DND-41 (cell line): ENCODE results near the gene AICDA.
"Not testable (repeated sequence)": the region's sequence is repeated elsewhere in the genome, so short reads cannot be mapped to it uniquely, and the experiment has no call there.

Experiments
- ATAC-seq: fragments of 200-7000 bp; cut with Tn5 transposase; 3 replicates; pipeline ENCODE4 v1.9.1; 2021; ENCODE audit warnings: low read depth; ENCODE audit not compliant: insufficient read depth
- DNase-seq: peaks from one replicate; pipeline ENCODE4 v3.0.0-alpha.2; 2020
- H2AFZ ChIP-seq: 2 replicates; pipeline ENCODE4 v1.6.0; 2012; ENCODE audit warnings: low read depth, low read length
- H3K27ac ChIP-seq: 2 replicates; pipeline ENCODE4 v1.5.1; 2012; ENCODE audit warnings: low read length, inconsistent platforms
- H3K27me3 ChIP-seq: fragments of 200-600 bp; sonication (generic); 2 replicates; pipeline ENCODE4 v1.6.0; 2012; ENCODE audit warnings: low read length, mild to moderate bottlenecking, inconsistent platforms; ENCODE audit not compliant: insufficient read depth, poor library complexity
- H3K36me3 ChIP-seq: 2 replicates; pipeline ENCODE4 v1.5.1; 2012; ENCODE audit warnings: low read length, inconsistent platforms; ENCODE audit not compliant: insufficient read depth
- H3K4me1 ChIP-seq: 2 replicates; pipeline ENCODE4 v1.5.1; 2012; ENCODE audit warnings: mild to moderate bottlenecking, low read length; ENCODE audit not compliant: insufficient read depth
- H3K4me2 ChIP-seq: 2 replicates; pipeline ENCODE4 v1.6.0; 2012; ENCODE audit warnings: mild to moderate bottlenecking, moderate library complexity, low read length, inconsistent platforms; ENCODE audit not compliant: insufficient read depth
- H3K4me3 ChIP-seq, 2 experiments: fragments of 200-600 bp in 1 of 2; shearing (Covaris generic) in 1 of 2; 2 replicates each; pipeline ENCODE4 v1.5.1; 2012 to 2016; ENCODE audit warnings: inconsistent platforms in 2 of 2, low read length in 2 of 2, mild to moderate bottlenecking in 2 of 2, low read depth in 1 of 2, moderate library complexity in 1 of 2
- H3K79me2 ChIP-seq: 2 replicates; pipeline ENCODE4 v1.6.0; 2012; ENCODE audit warnings: low read length, inconsistent platforms; ENCODE audit not compliant: insufficient read depth
- H3K9ac ChIP-seq: 2 replicates; pipeline ENCODE4 v1.6.0; 2012; ENCODE audit warnings: low read depth, mild to moderate bottlenecking, inconsistent platforms, low read length, moderate library complexity
- H3K9me3 ChIP-seq: 2 replicates; pipeline ENCODE4 v1.5.1; 2012; ENCODE audit warnings: low read length, moderate library complexity, mild to moderate bottlenecking, inconsistent platforms; ENCODE audit not compliant: insufficient read depth, severe bottlenecking
- H4K20me1 ChIP-seq: 2 replicates; pipeline ENCODE4 v1.6.0; 2012; ENCODE audit warnings: low read length; ENCODE audit not compliant: insufficient read depth
- EZH2 ChIP-seq: IDR thresholded peaks from 3 replicates; pipeline ENCODE4 v1.6.1; 2012; ENCODE audit warnings: borderline replicate concordance, low read depth, mild to moderate bottlenecking, moderate library complexity, low read length, inconsistent platforms; ENCODE audit not compliant: severe bottlenecking
- TF ChIP-seq, protein P1 (sequence below): IDR thresholded peaks from 2 replicates; pipeline ENCODE4 v1.5.1; 2012; ENCODE audit warnings: borderline replicate concordance, low read length, moderate library complexity, mild to moderate bottlenecking; ENCODE audit not compliant: poor library complexity, severe bottlenecking; ENCODE audit errors: extremely low read depth

Gene AICDA

DNA sequence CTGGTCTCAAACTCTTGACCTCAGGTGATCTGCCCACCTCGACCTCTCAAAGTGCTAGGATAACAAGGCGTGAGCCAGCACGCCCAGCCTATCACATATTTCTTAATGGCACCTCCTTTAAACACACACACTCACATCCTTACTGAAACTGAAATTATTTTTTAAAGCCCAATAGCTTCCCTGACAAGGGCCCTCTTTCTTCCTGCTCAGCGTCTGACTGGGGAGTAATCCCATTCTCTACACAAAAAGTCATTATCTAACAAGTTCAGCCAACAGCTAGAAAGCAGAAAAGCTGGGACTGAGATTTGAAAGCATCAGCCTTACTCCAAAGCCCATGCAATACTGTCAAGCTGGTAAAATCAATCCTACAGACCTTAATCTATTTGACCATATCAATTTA, 10.0 kb upstream of the AICDA start:
- ATAC-seq, result no peak

DNA sequence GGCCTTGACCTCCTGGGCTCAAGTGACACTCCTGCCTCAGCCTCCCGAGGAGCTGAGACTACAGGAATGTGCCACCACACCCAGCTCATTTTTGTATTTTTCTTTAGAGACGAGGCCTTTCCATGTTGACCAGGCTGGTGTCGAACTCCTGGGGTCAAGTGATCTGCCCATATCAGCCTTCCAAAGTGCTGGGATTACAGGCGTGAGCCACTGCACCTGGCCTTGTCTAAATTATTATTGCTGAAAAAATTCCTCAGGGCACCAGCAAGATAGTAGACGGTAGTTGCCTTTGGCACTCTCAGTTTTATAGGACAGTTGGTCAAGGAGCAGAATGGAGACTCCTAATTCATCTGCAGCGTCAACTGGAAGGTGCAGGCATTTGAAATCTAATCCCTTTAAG, 2.5 kb upstream of the AICDA start:
- no peaks in the 10 kb centered on the region for H4K20me1 ChIP-seq
- no peak for ATAC-seq

More for the DNA sequence above, 10.0 kb upstream of the AICDA start:
- no peak overlapping the region for H3K4me3 ChIP-seq
- DNase-seq, result no peak
- H3K4me2 ChIP-seq, result no peak overlapping the region
- no peaks in the 10 kb centered on the region for H3K9me3 ChIP-seq
- no peaks in the 10 kb centered on the region for H3K4me1 ChIP-seq
- no peak overlapping the region for H2AFZ ChIP-seq
- no peak overlapping the region for H3K27ac ChIP-seq
- H3K79me2 ChIP-seq, result no peaks in the 10 kb centered on the region
- H3K9ac ChIP-seq, result no peak overlapping the region
- TF ChIP-seq EZH2, result no peak
- TF ChIP-seq, protein P1, sequence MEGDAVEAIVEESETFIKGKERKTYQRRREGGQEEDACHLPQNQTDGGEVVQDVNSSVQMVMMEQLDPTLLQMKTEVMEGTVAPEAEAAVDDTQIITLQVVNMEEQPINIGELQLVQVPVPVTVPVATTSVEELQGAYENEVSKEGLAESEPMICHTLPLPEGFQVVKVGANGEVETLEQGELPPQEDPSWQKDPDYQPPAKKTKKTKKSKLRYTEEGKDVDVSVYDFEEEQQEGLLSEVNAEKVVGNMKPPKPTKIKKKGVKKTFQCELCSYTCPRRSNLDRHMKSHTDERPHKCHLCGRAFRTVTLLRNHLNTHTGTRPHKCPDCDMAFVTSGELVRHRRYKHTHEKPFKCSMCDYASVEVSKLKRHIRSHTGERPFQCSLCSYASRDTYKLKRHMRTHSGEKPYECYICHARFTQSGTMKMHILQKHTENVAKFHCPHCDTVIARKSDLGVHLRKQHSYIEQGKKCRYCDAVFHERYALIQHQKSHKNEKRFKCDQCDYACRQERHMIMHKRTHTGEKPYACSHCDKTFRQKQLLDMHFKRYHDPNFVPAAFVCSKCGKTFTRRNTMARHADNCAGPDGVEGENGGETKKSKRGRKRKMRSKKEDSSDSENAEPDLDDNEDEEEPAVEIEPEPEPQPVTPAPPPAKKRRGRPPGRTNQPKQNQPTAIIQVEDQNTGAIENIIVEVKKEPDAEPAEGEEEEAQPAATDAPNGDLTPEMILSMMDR, result no peak
- H3K27me3 ChIP-seq, result no peaks in the 10 kb centered on the region
- H4K20me1 ChIP-seq, result no peaks in the 10 kb centered on the region
- H3K36me3 ChIP-seq, result no peaks in the 10 kb centered on the region

GRCh38 chr12:8613881-8614280, 1.2 kb upstream of the AICDA start:
- not testable (repeated sequence) for H3K27me3 ChIP-seq, H3K4me1 ChIP-seq, H3K4me3 ChIP-seq, H3K36me3 ChIP-seq, H3K9me3 ChIP-seq, H4K20me1 ChIP-seq, DNase-seq, H3K27ac ChIP-seq, ATAC-seq, H3K79me2 ChIP-seq, H3K4me2 ChIP-seq, H3K9ac ChIP-seq, H2AFZ ChIP-seq

More for the DNA sequence above, 2.5 kb upstream of the AICDA start:
- Histone ChIP-seq H3K79me2 (no peaks in the 10 kb centered on the region), H3K4me3 (no peak overlapping the region), H3K27ac (no peak overlapping the region), H3K4me1 (no peaks in the 10 kb centered on the region), H3K4me2 (no peak overlapping the region), H2AFZ (no peak overlapping the region), H3K36me3 (no peaks in the 10 kb centered on the region), H3K27me3 (peaks cover 5% of the 10 kb centered on the region), H3K9me3 (no peaks in the 10 kb centered on the region), H3K9ac (no peak overlapping the region)
- no peak for DNase-seq
- no peak for TF ChIP-seq EZH2
- TF ChIP-seq, protein P1, result no peak

DNA sequence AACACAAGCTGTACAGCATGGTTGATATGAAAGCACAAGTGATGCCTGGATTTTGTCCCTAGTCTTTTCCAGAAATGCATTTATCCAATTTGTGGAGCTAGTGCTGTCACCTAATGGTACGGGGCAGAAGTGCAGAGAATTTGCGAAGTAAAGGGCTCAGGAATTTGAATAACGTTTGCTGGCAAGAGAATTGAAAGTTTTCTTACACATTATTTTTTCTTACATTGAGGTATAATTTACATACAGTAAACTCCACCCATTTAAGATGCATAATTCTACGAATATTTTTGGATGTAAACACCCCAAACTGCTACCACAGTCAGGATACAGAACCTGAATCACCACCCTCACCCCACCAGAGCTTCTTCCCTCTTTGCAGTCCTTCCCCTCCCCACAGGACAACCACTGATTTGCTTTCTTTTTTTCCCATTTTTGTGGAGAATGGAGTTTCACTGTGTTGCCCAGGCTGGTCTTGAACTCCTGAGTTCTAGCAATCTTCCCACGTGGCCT, 3.5 kb downstream of the AICDA start:
- Histone ChIP-seq H3K27ac (no peak overlapping the region), H3K4me2 (no peak overlapping the region), H3K27me3 (peaks cover 14% of the 10 kb centered on the region), H3K4me3 (no peak overlapping the region), H3K4me1 (no peaks in the 10 kb centered on the region), H3K9ac (no peak overlapping the region), H2AFZ (no peak overlapping the region), H3K36me3 (no peaks in the 10 kb centered on the region), H4K20me1 (no peaks in the 10 kb centered on the region), H3K79me2 (no peaks in the 10 kb centered on the region), H3K9me3 (no peaks in the 10 kb centered on the region)
- no peak for TF ChIP-seq EZH2
- TF ChIP-seq, protein P1, result peak; percentile 67
- DNase-seq, result no peak
- ATAC-seq, result no peak
